H1 (cell line): Measurements from ENCODE around the gene CWC15. TPM values are rescaled to one million over a fixed set of nuclear protein-coding genes. Genes with fewer than 3 reads are reported as not detected.
"Not testable (repeated sequence)": the region's sequence is repeated elsewhere in the genome, so short reads cannot be mapped to it uniquely, and the experiment has no call there.

Source experiments
- CTCF ChIA-PET: fragments of 300-600 bp; sonication (Branson Sonifier 250); formaldehyde crosslinking; loops from one replicate; lab custom pipeline; 2021; ENCODE audit not compliant: partially characterized antibody; lab: Charles Lee
- POLR2A ChIA-PET: fragments of 300-600 bp; sonication (Branson Sonifier 250); formaldehyde crosslinking; loops from one replicate; lab custom pipeline; 2021; ENCODE audit warnings: inconsistent platforms; ENCODE audit not compliant: partially characterized antibody; lab: Charles Lee
- DNase-seq, 2 experiments: peaks; one replicate each; pipeline versions ENCODE4 v3.0.0 to v3.0.0-alpha.2; 2010 to 2022; ENCODE audit warnings: low spot score in 2 of 2, low read depth in 1 of 2, mixed read lengths in 1 of 2
- FAIRE-seq: peaks from 2 replicates; lab custom pipeline; 2011; peaks lifted over from hg19 to GRCh38; lab: Jason Lieb, UNC
- H2AFZ ChIP-seq: 2 replicates; pipeline ENCODE4 v1.8.1; 2012; ENCODE audit warnings: low read length, inconsistent platforms
- H2AK5ac ChIP-seq: 2 replicates; pipeline ENCODE4 v1.6.1; 2013; ENCODE audit warnings: low read depth, low read length
- H2BK120ac ChIP-seq: replicated peaks from 2 replicates; pipeline ENCODE3; 2013; ENCODE audit warnings: low read depth, low read length, inconsistent platforms
- H2BK12ac ChIP-seq: 2 replicates; pipeline ENCODE4 v1.6.1; 2013; ENCODE audit warnings: low read depth, low read length
- H2BK15ac ChIP-seq: 2 replicates; pipeline ENCODE4 v1.6.1; 2013; ENCODE audit warnings: low read length
- H2BK20ac ChIP-seq: 2 replicates; pipeline ENCODE4 v1.6.1; 2013; ENCODE audit warnings: low read length
- H2BK5ac ChIP-seq: 2 replicates; pipeline ENCODE4 v1.6.1; 2013; ENCODE audit warnings: low read depth, low read length
- H3K14ac ChIP-seq: 2 replicates; pipeline ENCODE4 v1.6.1; 2013; ENCODE audit warnings: inconsistent platforms; ENCODE audit not compliant: insufficient read length
- H3K18ac ChIP-seq: 2 replicates; pipeline ENCODE4 v1.6.1; 2013; ENCODE audit warnings: low read length; ENCODE audit errors: extremely low read depth
- H3K23ac ChIP-seq: 2 replicates; pipeline ENCODE4 v1.6.1; 2013; ENCODE audit warnings: inconsistent platforms; ENCODE audit not compliant: insufficient read length
- H3K23me2 ChIP-seq: 2 replicates; pipeline ENCODE4 v1.6.1; 2013; ENCODE audit warnings: low read depth, low read length
- H3K27ac ChIP-seq: 2 replicates; pipeline ENCODE4 v1.6.1; 2011; ENCODE audit warnings: low read depth, low read length, inconsistent platforms
- H3K27me3 ChIP-seq, 4 experiments: replicated peaks in 1 of 4; 1 replicate in 1 of 4; 2 replicates in 3 of 4; pipeline versions ENCODE4 v1.6.1 to v1.8.1; 2011 to 2013; ENCODE audit warnings: low read length in 3 of 4, mild to moderate bottlenecking in 3 of 4, inconsistent platforms in 2 of 4, mixed read lengths in 2 of 4, moderate library complexity in 1 of 4; ENCODE audit not compliant: control insufficient read depth in 3 of 4, insufficient read depth in 3 of 4; ENCODE audit errors: extremely low read depth in 1 of 4
- H3K36me3 ChIP-seq, 4 experiments: 2 replicates each; pipeline versions ENCODE4 v1.6.1 to v1.8.1; 2011 to 2013; ENCODE audit warnings: mild to moderate bottlenecking in 4 of 4, low read length in 3 of 4, moderate library complexity in 2 of 4, control low read depth in 1 of 4, inconsistent platforms in 1 of 4; ENCODE audit not compliant: insufficient read depth in 4 of 4, control insufficient read depth in 2 of 4
- H3K4ac ChIP-seq: replicated peaks from 2 replicates; pipeline ENCODE3; 2013; ENCODE audit warnings: low read length, low read depth, mixed read lengths, inconsistent platforms; ENCODE audit not compliant: insufficient read length
- H3K4me1 ChIP-seq, 4 experiments: replicated peaks in 1 of 4; 1 replicate in 1 of 4; 2 replicates in 3 of 4; pipeline versions ENCODE4 v1.6.1 to v1.8.1; 2011 to 2013; ENCODE audit warnings: low read length in 3 of 4, inconsistent platforms in 2 of 4, mixed read lengths in 1 of 4; ENCODE audit not compliant: insufficient read depth in 4 of 4, control insufficient read depth in 3 of 4
- H3K4me2 ChIP-seq, 2 experiments: 2 replicates each; pipeline versions ENCODE4 v1.6.1 to v1.8.1; 2011 to 2013; ENCODE audit warnings: low read depth in 2 of 2, low read length in 2 of 2, control low read depth in 1 of 2, inconsistent platforms in 1 of 2, mild to moderate bottlenecking in 1 of 2; ENCODE audit not compliant: insufficient read depth in 1 of 2
- H3K4me3 ChIP-seq, 4 experiments: fragments of 200-600, 300-600 bp in 1 of 4; sonication (generic), shearing (Covaris generic), sonication (Bioruptor Twin) in 1 of 4; 2 replicates each; pipeline versions ENCODE4 v1.5.1 to v1.8.1; 2011 to 2016; ENCODE audit warnings: low read length in 4 of 4, low read depth in 3 of 4, control low read depth in 2 of 4, inconsistent platforms in 2 of 4, mild to moderate bottlenecking in 2 of 4, mixed read lengths in 1 of 4, moderate library complexity in 1 of 4; ENCODE audit not compliant: insufficient read depth in 2 of 4; ENCODE audit errors: extremely low read depth in 1 of 4
- H3K56ac ChIP-seq: replicated peaks from 2 replicates; pipeline ENCODE3; 2013; ENCODE audit warnings: low read depth, mild to moderate bottlenecking, mixed read lengths, low read length, inconsistent platforms; ENCODE audit not compliant: insufficient read length
- H3K79me1 ChIP-seq: 2 replicates; pipeline ENCODE4 v1.6.1; 2013; ENCODE audit warnings: low read depth, low read length, control low read depth
- H3K79me2 ChIP-seq, 2 experiments: 2 replicates each; pipeline versions ENCODE4 v1.6.1 to v1.8.1; 2012 to 2013; ENCODE audit warnings: low read length in 2 of 2, mild to moderate bottlenecking in 2 of 2, inconsistent platforms in 1 of 2; ENCODE audit not compliant: insufficient read depth in 2 of 2, control insufficient read depth in 1 of 2
- H3K9ac ChIP-seq, 4 experiments: replicated peaks in 1 of 4; 1 replicate in 1 of 4; 2 replicates in 3 of 4; pipeline versions ENCODE4 v1.6.1 to v1.8.1; 2011 to 2013; ENCODE audit warnings: low read depth in 3 of 4, low read length in 3 of 4, control low read depth in 2 of 4, mild to moderate bottlenecking in 2 of 4, moderate library complexity in 2 of 4, inconsistent platforms in 1 of 4; ENCODE audit errors: extremely low read depth in 1 of 4
- H3K9me3 ChIP-seq, 2 experiments: 2 replicates each; pipeline versions ENCODE4 v1.6.1 to v1.8.1; 2012 to 2013; ENCODE audit warnings: mild to moderate bottlenecking in 2 of 2, moderate library complexity in 2 of 2, control low read depth in 1 of 2, inconsistent platforms in 1 of 2, low read depth in 1 of 2, low read length in 1 of 2, mixed read lengths in 1 of 2; ENCODE audit not compliant: insufficient read depth in 2 of 2
- H4K20me1 ChIP-seq, 2 experiments: replicated peaks in 1 of 2; 2 replicates each; pipeline versions ENCODE3 to v1.8.1; 2011 to 2013; ENCODE audit warnings: inconsistent platforms in 2 of 2, low read length in 2 of 2, mild to moderate bottlenecking in 1 of 2; ENCODE audit not compliant: insufficient read depth in 2 of 2, control insufficient read depth in 1 of 2
- H4K5ac ChIP-seq: 2 replicates; pipeline ENCODE4 v1.6.1; 2013; ENCODE audit warnings: low read length, low read depth, mixed read lengths, inconsistent platforms; ENCODE audit not compliant: insufficient read length
- H4K8ac ChIP-seq: 2 replicates; pipeline ENCODE4 v1.8.0; 2013; ENCODE audit warnings: mild to moderate bottlenecking, moderate library complexity, low read length, inconsistent platforms; ENCODE audit not compliant: insufficient read depth; ENCODE audit errors: extremely low read depth
- H4K91ac ChIP-seq: replicated peaks from 2 replicates; pipeline ENCODE3; 2013; ENCODE audit warnings: low read length, mixed read lengths, inconsistent platforms; ENCODE audit not compliant: insufficient read length
- CTBP2 ChIP-seq: IDR thresholded peaks from 2 replicates; pipeline ENCODE4 v1.7.0; 2011; ENCODE audit warnings: borderline replicate concordance, mild to moderate bottlenecking, moderate library complexity, mixed read lengths, low read length; ENCODE audit not compliant: insufficient read depth, insufficient read length
- SIX5 ChIP-seq: IDR thresholded peaks from 2 replicates; pipeline ENCODE4 v1.6.1; 2011; ENCODE audit warnings: mild to moderate bottlenecking, low read depth, low read length
- WGBS, 2 experiments: shearing (Covaris generic) in 1 of 2; methylation state at CpG; one replicate each; pipeline versions ENCODE4 v1.1.6 to v1.1.7; 2013 to 2015; ENCODE audit warnings: low lambda C conversion rate in 2 of 2, mixed read lengths in 2 of 2, inconsistent platforms in 1 of 2, low coverage in 1 of 2, missing lambda C conversion rate in 1 of 2; ENCODE audit not compliant: insufficient replicate concordance in 2 of 2, insufficient coverage in 1 of 2, insufficient read length in 1 of 2; ENCODE audit errors: extremely low coverage in 1 of 2, missing lambda C conversion rate in 1 of 2; 5-methylcytosine and 5-hydroxymethylcytosine counted together
- polyA plus RNA-seq, 7 experiments: library from polyadenylated mRNA; depleted of rRNA in 3 of 7; stranded (reverse) in 5 of 7; unstranded in 2 of 7; fragments of >200 nt in 5 of 7; fragments of 200-250 nt in 2 of 7; gene quantifications; 1 replicate in 5 of 7; 2 replicates in 1 of 7; 4 replicates in 1 of 7; pipeline versions ENCODE4 v1.2.1 to v1.2.3, GENCODE V29; 2011 to 2013; ENCODE audit warnings: missing spikeins in 2 of 7, mixed read lengths in 2 of 7
- total RNA-seq: library from RNA; stranded (reverse); fragmentation: NEBNext Ultra II Directional; extraction: Animal tissue kit (Norgen Biotek cat#: 25700); gene quantifications from 2 replicates; pipeline ENCODE4 v1.2.1, GENCODE V29; 2021

The CWC15 gene
- total and polyA plus RNA-seq, 2 of the 8 experiments (the other 6 are each of a cell fraction or from before 2014, with no cell fraction given) = 15.7 to 59.4 TPM

DNA sequence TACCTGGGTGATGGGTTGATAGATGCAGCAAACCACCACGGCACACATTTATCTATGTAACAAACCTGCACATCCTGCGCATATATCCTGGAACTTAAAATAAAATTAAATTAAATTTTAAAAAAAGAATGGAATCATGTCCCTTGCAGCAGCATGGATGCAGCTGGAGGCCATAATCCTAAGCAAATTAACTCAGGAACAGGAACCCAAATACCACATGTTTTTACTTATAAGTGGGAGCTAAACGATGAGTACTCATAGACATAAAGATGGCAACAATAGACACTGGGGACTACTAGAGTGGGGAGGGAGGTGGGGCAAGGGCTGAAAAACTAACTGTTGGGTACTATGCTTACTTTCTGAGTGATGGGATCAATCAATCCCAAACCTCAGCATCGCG is 40.9 kb downstream of the CWC15 start:
- Histone ChIP-seq H3K14ac (no peak overlapping the region), H3K9me3 (no peaks in the 10 kb centered on the region), H2AFZ (no peak overlapping the region), H3K4me3 (no peak overlapping the region), H2BK15ac (no peak overlapping the region), H3K18ac (no peak overlapping the region), H2BK20ac (no peak overlapping the region), H3K56ac (no peak overlapping the region), H3K36me3 (no peaks in the 10 kb centered on the region), H4K91ac (no peak overlapping the region), H3K4me1 (peaks cover 0 to 8% (median 4%) of the 10 kb centered on the region in 4 experiments; a peak in 3 of 7 replicates), H3K27ac (no peak overlapping the region), H3K79me2 (no peaks in the 10 kb centered on the region), H3K4ac (no peak overlapping the region), H3K9ac (no peak overlapping the region), H2BK120ac (no peak overlapping the region), H2BK5ac (no peak overlapping the region), H4K8ac (no peak overlapping the region), H2BK12ac (no peak overlapping the region), H3K23ac (no peak overlapping the region), H3K27me3 (no peaks in the 10 kb centered on the region), H2AK5ac (no peak overlapping the region), H4K5ac (no peak overlapping the region), H3K79me1 (no peaks in the 10 kb centered on the region), H4K20me1 (no peaks in the 10 kb centered on the region), H3K23me2 (no peaks in the 10 kb centered on the region), H3K4me2 (no peak overlapping the region)
- TF ChIP-seq CTBP2 (no peak), SIX5 (no peak)
- DNase-seq (no peak), FAIRE-seq (no peak)
- CTCF ChIA-PET = interaction anchor here (0.7 kb wide), 1 partner anchor 1494 kb away, joined by 4 read pairs; no protein-coding TSS in a partner anchor
- 93% methylated on average over 5 of the region's 5 CpGs; no CpG with 5 or more reads in 1 of the 2 experiments for WGBS, 2 experiments
- POLR2A ChIA-PET = interaction anchor here (0.9 kb wide), 1 partner anchor 21 kb away, joined by 3 read pairs; no protein-coding TSS in a partner anchor

- not testable (repeated sequence) for H3K56ac ChIP-seq, H3K4ac ChIP-seq, H3K18ac ChIP-seq, H4K5ac ChIP-seq, H3K9ac ChIP-seq, H3K23me2 ChIP-seq, H3K9me3 ChIP-seq, H3K79me2 ChIP-seq, H4K20me1 ChIP-seq, H4K8ac ChIP-seq, H2AK5ac ChIP-seq, H2BK5ac ChIP-seq, FAIRE-seq, H3K23ac ChIP-seq, H2BK20ac ChIP-seq, H3K14ac ChIP-seq, H2BK120ac ChIP-seq, H2BK12ac ChIP-seq, H3K79me1 ChIP-seq, H4K91ac ChIP-seq, H3K4me2 ChIP-seq, H2AFZ ChIP-seq, H3K27me3 ChIP-seq, DNase-seq, H3K36me3 ChIP-seq, H3K4me3 ChIP-seq, H3K4me1 ChIP-seq, H2BK15ac ChIP-seq, H3K27ac ChIP-seq
- ChIA-PET CTCF (interaction anchor here (2.8 kb wide), 1 partner anchor 34 kb away, joined by 9 read pairs; no protein-coding TSS in a partner anchor), POLR2A (interaction anchor here (0.9 kb wide), 1 partner anchor 21 kb away, joined by 3 read pairs; no protein-coding TSS in a partner anchor)
Observed at GRCh38 chr11:94932072-94932471, 41.3 kb downstream of the CWC15 start.
